Central memory CD8-positive, alpha-beta T cell (primary cell): Measurements from ENCODE around the gene NAA20.
A peak's percentile ranks its signal among the peaks of the same experiment; 100 is the strongest.

Experiments used
- ATAC-seq: fragments of 150-1000 bp; cut with Tn5 transposase; replicated peaks from 2 replicates; pipeline ENCODE4 v1.10.0; 2022; ENCODE audit warnings: mild to moderate bottlenecking, moderate FRiP score, moderate number of reproducible peaks; ENCODE audit not compliant: poor library complexity, severe bottlenecking; ENCODE audit errors: extremely low read depth
- DNase-seq, 2 donors: peaks; one replicate each; pipeline ENCODE4 v3.0.0; 2021; ENCODE audit warnings: low spot score in 2 of 2
- H3K27ac Mint-ChIP-seq: one replicate; pipeline ENCODE4 v1.8.0; 2022; ENCODE audit warnings: low read depth, mild to moderate bottlenecking, moderate library complexity, mixed read lengths
- H3K27me3 Mint-ChIP-seq: one replicate; pipeline ENCODE4 v1.8.0; 2022; ENCODE audit warnings: mixed read lengths
- H3K36me3 Mint-ChIP-seq: one replicate; pipeline ENCODE4 v1.8.0; 2022; ENCODE audit warnings: mild to moderate bottlenecking, moderate library complexity, mixed read lengths; ENCODE audit not compliant: insufficient read depth
- H3K4me1 Mint-ChIP-seq: one replicate; pipeline ENCODE4 v1.8.0; 2022; ENCODE audit warnings: mixed read lengths
- H3K4me3 Mint-ChIP-seq: one replicate; pipeline ENCODE4 v1.8.0; 2022; ENCODE audit warnings: mild to moderate bottlenecking, moderate library complexity, mixed read lengths
- H3K9me3 Mint-ChIP-seq: one replicate; pipeline ENCODE4 v1.8.0; 2022; ENCODE audit warnings: mixed read lengths

Gene NAA20

DNA sequence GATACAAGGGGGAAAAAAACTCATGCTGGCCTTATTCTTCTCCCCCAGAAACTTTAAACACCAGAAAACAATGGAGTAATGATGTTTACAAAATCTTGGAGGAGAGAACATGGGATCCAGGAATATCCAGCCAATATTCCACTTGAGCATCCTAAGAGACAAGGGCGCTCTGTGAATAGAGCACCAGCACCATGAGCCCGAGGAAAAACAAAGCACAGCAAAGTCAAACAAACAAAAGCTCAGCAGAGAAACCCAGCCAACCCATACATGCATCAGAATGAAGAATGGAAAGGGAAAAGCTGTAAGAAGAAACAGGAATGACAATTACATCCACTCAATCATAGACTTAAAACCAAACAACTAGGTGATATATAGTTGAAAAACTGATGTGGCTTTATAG lies 4.6 kb upstream of the NAA20 start:
- Mint-ChIP-seq H3K4me1 (peaks cover 6% of the 10 kb centered on the region), H3K27me3 (peaks cover 39% of the 10 kb centered on the region), H3K9me3 (no peaks in the 10 kb centered on the region), H3K36me3 (peaks cover 4% of the 10 kb centered on the region), H3K27ac (no peak overlapping the region), H3K4me3 (no peak overlapping the region)
- ATAC-seq (no peak), DNase-seq (no peak)

GRCh38 chr20:20014659-20015058 lies 2.5 kb upstream of the NAA20 start:
- no peaks in the 10 kb centered on the region for H3K9me3 Mint-ChIP-seq
- no peak overlapping the region for H3K27ac Mint-ChIP-seq
- peaks cover 23% of the 10 kb centered on the region for H3K4me1 Mint-ChIP-seq
- H3K4me3 Mint-ChIP-seq, result no peak overlapping the region
- DNase-seq (no peak), ATAC-seq (no peak)
- peaks cover 18% of the 10 kb centered on the region for H3K27me3 Mint-ChIP-seq
- peaks cover 10% of the 10 kb centered on the region for H3K36me3 Mint-ChIP-seq

GRCh38 chr20:20017844-20018185 lies 653 bp downstream of the NAA20 start:
- no peak for DNase-seq

GRCh38 chr20:20018366-20018765 lies 1.2 kb downstream of the NAA20 start:
- ATAC-seq (no peak), DNase-seq (no peak)
- Mint-ChIP-seq H3K27ac (peak overlapping the region; percentile 97), H3K9me3 (no peaks in the 10 kb centered on the region), H3K4me3 (peak overlapping the region; percentile 90), H3K27me3 (no peaks in the 10 kb centered on the region), H3K4me1 (peaks cover 47% of the 10 kb centered on the region), H3K36me3 (peaks cover 19% of the 10 kb centered on the region)

More at GRCh38 chr20:20017844-20018185, 653 bp downstream of the NAA20 start:
- Mint-ChIP-seq H3K4me3 (peak overlapping the region; percentile 90), H3K4me1 (peaks cover 46% of the 10 kb centered on the region), H3K36me3 (peaks cover 19% of the 10 kb centered on the region), H3K9me3 (no peaks in the 10 kb centered on the region), H3K27me3 (no peaks in the 10 kb centered on the region), H3K27ac (peak overlapping the region; percentile 97)
- ATAC-seq, result peak; percentile 21

DNA sequence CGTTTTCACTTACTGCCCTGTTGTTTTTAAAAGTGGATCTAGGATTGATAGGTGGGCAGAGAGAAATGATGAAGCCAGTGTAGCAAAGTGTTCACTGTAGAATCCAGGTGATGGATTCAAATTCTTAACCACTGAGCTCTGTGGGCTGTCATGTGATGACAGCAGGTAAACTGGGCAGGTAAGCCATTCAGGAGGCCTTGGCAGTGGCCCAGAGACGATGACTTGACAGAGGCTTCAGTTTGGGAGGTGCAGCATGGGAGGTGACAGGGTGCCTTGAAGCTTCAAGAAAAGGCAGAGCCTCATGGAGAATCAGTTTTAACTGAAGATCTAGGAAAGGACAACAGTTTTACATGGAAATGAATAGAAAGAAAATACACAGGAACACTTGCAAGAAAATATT lies 2.0 kb downstream of the NAA20 start:
- peaks cover 51% of the 10 kb centered on the region for H3K4me1 Mint-ChIP-seq
- ATAC-seq (no peak), DNase-seq (no peak)
- H3K9me3 Mint-ChIP-seq, result no peaks in the 10 kb centered on the region
- no peaks in the 10 kb centered on the region for H3K27me3 Mint-ChIP-seq
- peak overlapping the region; percentile 90 for H3K4me3 Mint-ChIP-seq
- H3K27ac Mint-ChIP-seq, result peak overlapping the region; percentile 97
- H3K36me3 Mint-ChIP-seq, result peaks cover 19% of the 10 kb centered on the region

- Mint-ChIP-seq H3K27me3 (no peaks in the 10 kb centered on the region), H3K36me3 (peaks cover 19% of the 10 kb centered on the region), H3K4me1 (peaks cover 64% of the 10 kb centered on the region), H3K27ac (peak overlapping the region; percentile 44), H3K9me3 (no peaks in the 10 kb centered on the region), H3K4me3 (peak overlapping the region; percentile 4)
- no peak for DNase-seq
- ATAC-seq, result no peak
Observed at GRCh38 chr20:20020908-20021307, 3.7 kb downstream of the NAA20 start.

GRCh38 chr20:20021835-20022234 lies 4.7 kb downstream of the NAA20 start:
- Mint-ChIP-seq H3K4me3 (no peak overlapping the region), H3K27me3 (no peaks in the 10 kb centered on the region), H3K9me3 (no peaks in the 10 kb centered on the region), H3K36me3 (peaks cover 21% of the 10 kb centered on the region), H3K27ac (peak overlapping the region; percentile 44), H3K4me1 (peaks cover 62% of the 10 kb centered on the region)
- no peak for ATAC-seq
- DNase-seq, result no peak

- ATAC-seq, result no peak
- no peaks in the 10 kb centered on the region for H3K9me3 Mint-ChIP-seq
- DNase-seq, result no peak
- no peak overlapping the region for H3K27ac Mint-ChIP-seq
- peaks cover 58% of the 10 kb centered on the region for H3K4me1 Mint-ChIP-seq
- no peak overlapping the region for H3K4me3 Mint-ChIP-seq
- H3K36me3 Mint-ChIP-seq, result peaks cover 19% of the 10 kb centered on the region
- no peaks in the 10 kb centered on the region for H3K27me3 Mint-ChIP-seq
Observed at GRCh38 chr20:20022498-20022897, 5.3 kb downstream of the NAA20 start.

GRCh38 chr20:20023395-20023794 lies 6.2 kb downstream of the NAA20 start:
- Mint-ChIP-seq H3K4me3 (no peak overlapping the region), H3K27me3 (no peaks in the 10 kb centered on the region), H3K27ac (no peak overlapping the region), H3K4me1 (peaks cover 50% of the 10 kb centered on the region), H3K9me3 (no peaks in the 10 kb centered on the region), H3K36me3 (peaks cover 19% of the 10 kb centered on the region)
- no peak for ATAC-seq
- no peak for DNase-seq

- DNase-seq (no peak), ATAC-seq (no peak)
- no peak overlapping the region for H3K4me3 Mint-ChIP-seq
- H3K27ac Mint-ChIP-seq, result peak overlapping the region; percentile 64
- peaks cover 15% of the 10 kb centered on the region for H3K36me3 Mint-ChIP-seq
- peaks cover 39% of the 10 kb centered on the region for H3K4me1 Mint-ChIP-seq
- no peaks in the 10 kb centered on the region for H3K9me3 Mint-ChIP-seq
- H3K27me3 Mint-ChIP-seq, result no peaks in the 10 kb centered on the region
Observed at GRCh38 chr20:20024942-20025341, 7.8 kb downstream of the NAA20 start.

GRCh38 chr20:20027284-20027683 lies 10.1 kb downstream of the NAA20 start:
- ATAC-seq (no peak), DNase-seq (no peak)
- Mint-ChIP-seq H3K9me3 (no peaks in the 10 kb centered on the region), H3K4me1 (peaks cover 17% of the 10 kb centered on the region), H3K4me3 (no peak overlapping the region), H3K36me3 (peaks cover 19% of the 10 kb centered on the region), H3K27ac (no peak overlapping the region), H3K27me3 (no peaks in the 10 kb centered on the region)

DNA sequence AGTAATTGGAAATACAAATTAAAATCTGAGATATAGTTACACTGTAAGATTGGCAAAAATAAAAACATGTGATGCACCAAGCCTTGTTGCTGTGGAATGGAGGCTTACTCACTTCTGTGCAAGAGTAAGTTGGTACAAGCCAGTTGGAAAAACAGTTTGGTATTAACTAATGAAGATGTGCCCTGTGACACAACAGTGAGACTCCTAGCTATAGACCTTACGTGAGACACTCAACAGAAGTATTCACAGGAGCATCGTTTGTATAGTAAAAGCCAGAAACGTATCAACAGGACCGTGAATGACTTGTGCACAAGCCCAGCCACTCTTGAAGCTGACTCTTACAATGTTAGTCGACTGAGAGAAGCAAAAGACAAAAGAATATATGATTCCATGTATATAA lies 14.6 kb downstream of the NAA20 start:
- Mint-ChIP-seq H3K4me3 (no peak overlapping the region), H3K27ac (no peak overlapping the region), H3K4me1 (peaks cover 2% of the 10 kb centered on the region), H3K9me3 (no peaks in the 10 kb centered on the region), H3K27me3 (no peaks in the 10 kb centered on the region), H3K36me3 (peaks cover 45% of the 10 kb centered on the region)
- ATAC-seq (no peak), DNase-seq (no peak)

GRCh38 chr20:20034486-20034885 lies 17.3 kb downstream of the NAA20 start:
- Mint-ChIP-seq H3K4me1 (peaks cover 8% of the 10 kb centered on the region), H3K4me3 (no peak overlapping the region), H3K9me3 (no peaks in the 10 kb centered on the region), H3K27ac (no peak overlapping the region), H3K27me3 (no peaks in the 10 kb centered on the region), H3K36me3 (peaks cover 65% of the 10 kb centered on the region)
- ATAC-seq, result no peak
- DNase-seq, result no peak

DNA sequence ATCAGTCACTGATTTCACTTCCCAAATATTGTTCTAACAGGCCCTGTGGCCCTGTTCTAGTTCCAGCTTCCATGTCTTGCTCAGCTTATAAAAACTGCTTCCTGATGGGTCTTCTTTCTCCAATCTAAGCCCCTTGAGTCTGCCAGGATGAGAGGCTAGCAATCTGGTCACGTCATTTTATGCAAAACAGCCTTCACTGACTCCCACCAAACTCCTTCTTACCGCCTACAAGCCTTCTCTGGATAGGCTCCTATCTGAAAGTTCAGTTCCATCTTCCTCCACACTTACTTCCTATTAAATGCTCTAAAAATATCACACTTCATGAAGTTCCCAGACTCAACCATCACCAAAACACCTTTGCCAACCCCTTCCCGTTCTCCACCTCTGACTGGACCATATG lies 19.6 kb downstream of the NAA20 start:
- DNase-seq, result no peak
- Mint-ChIP-seq H3K27me3 (no peaks in the 10 kb centered on the region), H3K9me3 (no peaks in the 10 kb centered on the region), H3K27ac (no peak overlapping the region), H3K4me1 (peaks cover 8% of the 10 kb centered on the region), H3K4me3 (no peak overlapping the region), H3K36me3 (peaks cover 74% of the 10 kb centered on the region)
- ATAC-seq, result no peak
